Osteocyte (in vitro differentiated cells): ENCODE data around the gene DAAM1. TPM values are rescaled to one million over a fixed set of nuclear protein-coding genes. Genes with fewer than 3 reads are reported as not detected.

ENCODE experiments used
- DNase-seq: peaks from one replicate; pipeline ENCODE4 v3.0.0; 2021; ENCODE audit warnings: mixed read lengths; ENCODE audit not compliant: unreplicated experiment; ENCODE audit errors: extremely low spot score
- H3K27ac Mint-ChIP-seq: one replicate; pipeline ENCODE4 v1.8.0; 2021; ENCODE audit warnings: mild to moderate bottlenecking, mixed read lengths; ENCODE audit not compliant: unreplicated experiment
- H3K27me3 Mint-ChIP-seq: one replicate; pipeline ENCODE4 v1.8.0; 2021; ENCODE audit warnings: mixed read lengths; ENCODE audit not compliant: unreplicated experiment
- H3K36me3 Mint-ChIP-seq: one replicate; pipeline ENCODE4 v1.8.0; 2021; ENCODE audit warnings: mixed read lengths; ENCODE audit not compliant: unreplicated experiment
- H3K4me1 Mint-ChIP-seq: one replicate; pipeline ENCODE4 v1.8.0; 2021; ENCODE audit warnings: mixed read lengths; ENCODE audit not compliant: unreplicated experiment
- H3K4me3 Mint-ChIP-seq: one replicate; pipeline ENCODE4 v1.8.0; 2021; ENCODE audit warnings: mild to moderate bottlenecking, moderate library complexity, mixed read lengths; ENCODE audit not compliant: unreplicated experiment
- H3K9me3 Mint-ChIP-seq: one replicate; pipeline ENCODE4 v1.8.0; 2021; ENCODE audit warnings: mixed read lengths; ENCODE audit not compliant: unreplicated experiment
- CTCF ChIP-seq: fragments of 200-600 bp; sonication (generic); IDR thresholded peaks from 2 replicates; pipeline ENCODE4 v1.5.0; 2021; ENCODE audit warnings: antibody characterized with exemption, mild to moderate bottlenecking, moderate library complexity
- total RNA-seq: library from RNA; stranded (reverse); gene quantifications from 2 replicates; pipeline ENCODE4 v1.2.1, GENCODE V29; 2021

The DAAM1 gene
- total RNA-seq, 1 donor from 2014 or later, result 22.8 TPM

DNA sequence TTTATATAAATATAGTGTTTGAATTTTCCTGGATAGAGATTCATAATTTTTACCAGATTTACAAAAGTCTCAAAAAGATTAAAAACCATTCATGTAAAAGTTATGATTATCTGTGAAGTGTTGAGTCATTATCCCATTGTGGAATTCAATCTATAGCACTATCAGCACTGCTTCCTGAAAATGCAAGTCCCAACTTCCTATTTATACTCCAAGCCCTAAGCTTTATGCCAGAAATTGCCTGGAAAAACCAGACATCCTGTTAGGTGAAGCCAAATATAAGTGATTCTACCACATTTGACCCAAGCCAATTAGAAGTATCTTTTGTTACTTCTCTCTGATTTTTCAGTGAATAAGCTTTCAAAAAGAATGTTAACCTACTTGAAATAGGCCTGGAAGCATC, 147.6 kb downstream of the DAAM1 start:
- no peak overlapping the region for H3K27ac Mint-ChIP-seq

DNA sequence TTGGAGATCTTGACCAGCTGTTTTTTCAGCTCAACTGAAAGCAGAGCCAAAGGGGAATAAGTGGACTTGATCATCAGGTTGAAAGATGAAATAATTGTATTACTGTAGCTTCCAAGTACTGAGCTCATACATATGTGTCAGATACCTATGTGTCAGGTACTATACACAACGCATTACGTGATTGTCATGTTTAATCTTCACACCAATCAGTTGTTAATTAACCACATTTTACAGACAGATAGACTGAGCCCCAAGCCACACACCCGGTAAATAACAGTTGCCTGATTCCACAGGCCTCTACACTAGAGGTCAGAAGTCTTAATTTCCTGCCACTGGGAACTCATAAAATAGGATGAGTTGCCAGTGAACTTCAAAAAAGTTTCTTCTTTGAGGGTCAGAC, 148.2 kb downstream of the DAAM1 start:
- Mint-ChIP-seq H3K9me3 (no peaks in the 10 kb centered on the region), H3K4me3 (no peak overlapping the region), H3K27me3 (no peaks in the 10 kb centered on the region), H3K27ac (no peak overlapping the region), H3K4me1 (peaks cover 22% of the 10 kb centered on the region), H3K36me3 (peaks cover 22% of the 10 kb centered on the region)
- no peak for TF ChIP-seq CTCF
- DNase-seq, result no peak

More for the DNA sequence above, 147.6 kb downstream of the DAAM1 start:
- H3K36me3 Mint-ChIP-seq, result peaks cover 22% of the 10 kb centered on the region
- no peak for TF ChIP-seq CTCF
- H3K4me3 Mint-ChIP-seq, result no peak overlapping the region
- DNase-seq, result no peak
- H3K9me3 Mint-ChIP-seq, result no peaks in the 10 kb centered on the region
- H3K27me3 Mint-ChIP-seq, result no peaks in the 10 kb centered on the region
- H3K4me1 Mint-ChIP-seq, result peaks cover 20% of the 10 kb centered on the region

GRCh38 chr14:59337141-59337611, 148.7 kb downstream of the DAAM1 start:
- H3K9me3 Mint-ChIP-seq, result no peaks in the 10 kb centered on the region
- H3K36me3 Mint-ChIP-seq, result peaks cover 22% of the 10 kb centered on the region
- H3K4me1 Mint-ChIP-seq, result peaks cover 24% of the 10 kb centered on the region
- H3K27ac Mint-ChIP-seq, result no peak overlapping the region
- no peak for TF ChIP-seq CTCF
- no peak overlapping the region for H3K4me3 Mint-ChIP-seq
- no peaks in the 10 kb centered on the region for H3K27me3 Mint-ChIP-seq
- DNase-seq, result no peak

GRCh38 chr14:59338761-59339160, 150.3 kb downstream of the DAAM1 start:
- H3K9me3 Mint-ChIP-seq, result no peaks in the 10 kb centered on the region
- H3K4me1 Mint-ChIP-seq, result peaks cover 10% of the 10 kb centered on the region
- no peaks in the 10 kb centered on the region for H3K27me3 Mint-ChIP-seq
- H3K4me3 Mint-ChIP-seq, result no peak overlapping the region
- no peak for DNase-seq
- TF ChIP-seq CTCF, result no peak
- peaks cover 22% of the 10 kb centered on the region for H3K36me3 Mint-ChIP-seq
- H3K27ac Mint-ChIP-seq, result no peak overlapping the region

- Mint-ChIP-seq H3K4me3 (no peak overlapping the region), H3K4me1 (peaks cover 9% of the 10 kb centered on the region), H3K27ac (no peak overlapping the region), H3K27me3 (no peaks in the 10 kb centered on the region), H3K9me3 (no peaks in the 10 kb centered on the region), H3K36me3 (peaks cover 22% of the 10 kb centered on the region)
- DNase-seq, result no peak
- TF ChIP-seq CTCF, result no peak
These were observed 151.3 kb downstream of the DAAM1 start for GRCh38 chr14:59339524-59340330.
